GM21447 (cell line): ENCODE results near the gene TTYH3.
A peak's percentile ranks its signal among the peaks of the same experiment; 100 is the strongest.

ENCODE experiments used
- ATAC-seq: cut with Tn5 transposase; IDR thresholded peaks from one replicate; pipeline ENCODE4 v1.9.1; 2021; ENCODE audit not compliant: unreplicated experiment

The TTYH3 gene

GRCh38 chr7:2701832-2702593, 70.2 kb downstream of the TTYH3 start:
- ATAC-seq: no peak

GRCh38 chr7:2702594-2702957, 70.8 kb downstream of the TTYH3 start:
- ATAC-seq: no peak

- no peak for ATAC-seq
These were observed 73.7 kb downstream of the TTYH3 start for GRCh38 chr7:2705371-2706096.

GRCh38 chr7:2706685-2707126, 74.9 kb downstream of the TTYH3 start:
- ATAC-seq: no peak

- ATAC-seq: no peak
These were observed 75.7 kb downstream of the TTYH3 start for GRCh38 chr7:2707481-2707880.

- no peak for ATAC-seq
These were observed 76.3 kb downstream of the TTYH3 start for GRCh38 chr7:2708041-2708440.

GRCh38 chr7:2708547-2709310, 76.9 kb downstream of the TTYH3 start:
- ATAC-seq: no peak

GRCh38 chr7:2709553-2710285, 77.9 kb downstream of the TTYH3 start:
- peak; percentile 67 for ATAC-seq

- peak; percentile 54 for ATAC-seq
These were observed 78.5 kb downstream of the TTYH3 start for GRCh38 chr7:2710286-2710655.

GRCh38 chr7:2710901-2711551, 79.2 kb downstream of the TTYH3 start:
- peak; percentile 49 for ATAC-seq

GRCh38 chr7:2711895-2712675, 80.3 kb downstream of the TTYH3 start:
- no peak for ATAC-seq

GRCh38 chr7:2713370-2713769, 81.6 kb downstream of the TTYH3 start:
- ATAC-seq: no peak

GRCh38 chr7:2713978-2714377, 82.2 kb downstream of the TTYH3 start:
- ATAC-seq: no peak
